ENCODE results near the gene EFNA4. TPM values are rescaled to one million over a fixed set of nuclear protein-coding genes. Genes with fewer than 3 reads are reported as not detected.
A peak's percentile ranks its signal among the peaks of the same experiment; 100 is the strongest.

EFNA4 gene
- total and polyA plus RNA-seq, 9 of the 15 experiments (the other 6 are each of a cell fraction or from before 2014, with no cell fraction given): 0.68 to 7.4 (median 6.1) TPM

- TF ChIP-seq, protein P1, sequence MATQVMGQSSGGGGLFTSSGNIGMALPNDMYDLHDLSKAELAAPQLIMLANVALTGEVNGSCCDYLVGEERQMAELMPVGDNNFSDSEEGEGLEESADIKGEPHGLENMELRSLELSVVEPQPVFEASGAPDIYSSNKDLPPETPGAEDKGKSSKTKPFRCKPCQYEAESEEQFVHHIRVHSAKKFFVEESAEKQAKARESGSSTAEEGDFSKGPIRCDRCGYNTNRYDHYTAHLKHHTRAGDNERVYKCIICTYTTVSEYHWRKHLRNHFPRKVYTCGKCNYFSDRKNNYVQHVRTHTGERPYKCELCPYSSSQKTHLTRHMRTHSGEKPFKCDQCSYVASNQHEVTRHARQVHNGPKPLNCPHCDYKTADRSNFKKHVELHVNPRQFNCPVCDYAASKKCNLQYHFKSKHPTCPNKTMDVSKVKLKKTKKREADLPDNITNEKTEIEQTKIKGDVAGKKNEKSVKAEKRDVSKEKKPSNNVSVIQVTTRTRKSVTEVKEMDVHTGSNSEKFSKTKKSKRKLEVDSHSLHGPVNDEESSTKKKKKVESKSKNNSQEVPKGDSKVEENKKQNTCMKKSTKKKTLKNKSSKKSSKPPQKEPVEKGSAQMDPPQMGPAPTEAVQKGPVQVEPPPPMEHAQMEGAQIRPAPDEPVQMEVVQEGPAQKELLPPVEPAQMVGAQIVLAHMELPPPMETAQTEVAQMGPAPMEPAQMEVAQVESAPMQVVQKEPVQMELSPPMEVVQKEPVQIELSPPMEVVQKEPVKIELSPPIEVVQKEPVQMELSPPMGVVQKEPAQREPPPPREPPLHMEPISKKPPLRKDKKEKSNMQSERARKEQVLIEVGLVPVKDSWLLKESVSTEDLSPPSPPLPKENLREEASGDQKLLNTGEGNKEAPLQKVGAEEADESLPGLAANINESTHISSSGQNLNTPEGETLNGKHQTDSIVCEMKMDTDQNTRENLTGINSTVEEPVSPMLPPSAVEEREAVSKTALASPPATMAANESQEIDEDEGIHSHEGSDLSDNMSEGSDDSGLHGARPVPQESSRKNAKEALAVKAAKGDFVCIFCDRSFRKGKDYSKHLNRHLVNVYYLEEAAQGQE (IDR thresholded peaks at IDR 0.05; ENCODE audit: borderline replicate concordance): peak; percentile 47
- TF ChIP-seq, protein P1 (CRISPR knock-in tag; IDR thresholded peaks at IDR 0.05; ENCODE audit: low read depth): no peak
- 0 out of 2 replicates have a peak, but pooled peaks have one; percentile 1 for TF ChIP-seq JUND (IDR thresholded peaks at IDR 0.05; ENCODE audit: borderline replicate concordance, low read depth, low read length)
- TF ChIP-seq JUND (tag; IDR thresholded peaks at IDR 0.05; ENCODE audit: borderline replicate concordance, low read depth, low read length): no peak
- no peak for TF ChIP-seq ZNF239 (CRISPR knock-in tag; IDR thresholded peaks at IDR 0.05)
- TF ChIP-seq ZBTB34 (CRISPR knock-in tag; IDR thresholded peaks at IDR 0.05): no peak
- no peak for TF ChIP-seq ZNF431 (CRISPR knock-in tag; IDR thresholded peaks at IDR 0.05)
- peak; percentile 16; the same call in 1 of the 2 replicates for TF ChIP-seq CXXC5 (CRISPR knock-in tag; IDR thresholded peaks at IDR 0.05)
- TF ChIP-seq LCOR (CRISPR knock-in tag; IDR thresholded peaks at IDR 0.05): no peak
- no peak for TF ChIP-seq PTTG1 (tag; IDR thresholded peaks at IDR 0.05; ENCODE audit: low read depth)
- TF ChIP-seq HEY1 (CRISPR knock-in tag; IDR thresholded peaks at IDR 0.05; ENCODE audit: borderline replicate concordance): no peak
- TF ChIP-seq FOXJ2 (tag; IDR thresholded peaks at IDR 0.05): no peak
- TF ChIP-seq, protein P2, sequence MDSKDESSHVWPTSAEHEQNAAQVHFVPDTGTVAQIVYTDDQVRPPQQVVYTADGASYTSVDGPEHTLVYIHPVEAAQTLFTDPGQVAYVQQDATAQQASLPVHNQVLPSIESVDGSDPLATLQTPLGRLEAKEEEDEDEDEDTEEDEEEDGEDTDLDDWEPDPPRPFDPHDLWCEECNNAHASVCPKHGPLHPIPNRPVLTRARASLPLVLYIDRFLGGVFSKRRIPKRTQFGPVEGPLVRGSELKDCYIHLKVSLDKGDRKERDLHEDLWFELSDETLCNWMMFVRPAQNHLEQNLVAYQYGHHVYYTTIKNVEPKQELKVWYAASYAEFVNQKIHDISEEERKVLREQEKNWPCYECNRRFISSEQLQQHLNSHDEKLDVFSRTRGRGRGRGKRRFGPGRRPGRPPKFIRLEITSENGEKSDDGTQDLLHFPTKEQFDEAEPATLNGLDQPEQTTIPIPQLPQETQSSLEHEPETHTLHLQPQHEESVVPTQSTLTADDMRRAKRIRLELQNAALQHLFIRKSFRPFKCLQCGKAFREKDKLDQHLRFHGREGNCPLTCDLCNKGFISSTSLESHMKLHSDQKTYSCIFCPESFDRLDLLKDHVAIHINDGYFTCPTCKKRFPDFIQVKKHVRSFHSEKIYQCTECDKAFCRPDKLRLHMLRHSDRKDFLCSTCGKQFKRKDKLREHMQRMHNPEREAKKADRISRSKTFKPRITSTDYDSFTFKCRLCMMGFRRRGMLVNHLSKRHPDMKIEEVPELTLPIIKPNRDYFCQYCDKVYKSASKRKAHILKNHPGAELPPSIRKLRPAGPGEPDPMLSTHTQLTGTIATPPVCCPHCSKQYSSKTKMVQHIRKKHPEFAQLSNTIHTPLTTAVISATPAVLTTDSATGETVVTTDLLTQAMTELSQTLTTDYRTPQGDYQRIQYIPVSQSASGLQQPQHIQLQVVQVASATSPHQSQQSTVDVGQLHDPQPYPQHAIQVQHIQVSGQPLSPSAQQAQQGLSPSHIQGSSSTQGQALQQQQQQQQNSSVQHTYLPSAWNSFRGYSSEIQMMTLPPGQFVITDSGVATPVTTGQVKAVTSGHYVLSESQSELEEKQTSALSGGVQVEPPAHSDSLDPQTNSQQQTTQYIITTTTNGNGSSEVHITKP (IDR thresholded peaks at IDR 0.05; ENCODE audit: partially characterized antibody): no peak
- 0 out of 2 replicates have a peak, but pooled peaks have one; percentile 57 for TF ChIP-seq DPF2 (IDR thresholded peaks at IDR 0.05)
- TF ChIP-seq THRAP3 (IDR thresholded peaks at IDR 0.05; ENCODE audit: borderline replicate concordance): no peak
- no peak for TF ChIP-seq RBM34 (IDR thresholded peaks at IDR 0.05; ENCODE audit: borderline replicate concordance, insufficient read depth, low read length)
- 0 out of 2 replicates have a peak, but pooled peaks have one; percentile 14 for TF ChIP-seq SOX6 (IDR thresholded peaks at IDR 0.05)
Observed at GRCh38 chr1:155077346-155077745, 13.8 kb downstream of the EFNA4 start (continued).

Data from K562 (cell line).